SK-N-SH (cell line): ENCODE measurements around the gene CD109. TPM values are rescaled to one million over a fixed set of nuclear protein-coding genes. Genes with fewer than 3 reads are reported as not detected.

Experiments
- CTCF ChIA-PET: fragments of 300-600, 350-600 bp; formaldehyde crosslinking; extraction: SDS; loops from one replicate; lab custom pipeline; 2021; lab: Yijun Ruan, JAX
- POLR2A ChIA-PET: fragments of 350-600 bp; sonication (Branson Sonifier 250); formaldehyde crosslinking; extraction: SDS; loops from one replicate; lab custom pipeline; 2020; ENCODE audit warnings: antibody characterized with exemption, inconsistent platforms; lab: Yijun Ruan, JAX
- DNase-seq: peaks from one replicate; pipeline ENCODE4 v3.0.0; 2012
- H2AFZ ChIP-seq: fragments of 200-600 bp; sonication (generic); 2 replicates; pipeline ENCODE4 v1.8.1; 2016; ENCODE audit warnings: antibody characterized with exemption, mild to moderate bottlenecking, low read depth
- H3F3A ChIP-seq: fragments of 200-600 bp; sonication (generic); replicated peaks from 2 replicates; pipeline ENCODE3; 2016; ENCODE audit warnings: antibody characterized with exemption, mild to moderate bottlenecking; ENCODE audit not compliant: insufficient read depth
- H3K27ac ChIP-seq, 2 experiments: fragments of 200-500 bp in 1 of 2; fragments of 200-600 bp in 1 of 2; sonication (Bioruptor generic) in 1 of 2; sonication (generic), shearing (Covaris generic) in 1 of 2; 2 replicates each; pipeline versions ENCODE4 v1.5.1 to v1.6.1; 2014 to 2016; ENCODE audit warnings: low read depth in 2 of 2, inconsistent platforms in 1 of 2, low read length in 1 of 2, mild to moderate bottlenecking in 1 of 2, mixed read lengths in 1 of 2
- H3K27me3 ChIP-seq: fragments of 200-600 bp; sonication (generic), shearing (Covaris generic); 2 replicates; pipeline ENCODE4 v1.6.1; 2016; ENCODE audit warnings: mixed run types; ENCODE audit not compliant: insufficient read depth
- H3K36me3 ChIP-seq, 2 experiments: fragments of 200-500 bp in 1 of 2; fragments of 200-600 bp in 1 of 2; sonication (Bioruptor generic) in 1 of 2; sonication (generic) in 1 of 2; replicated peaks in 1 of 2; 2 replicates each; pipeline versions ENCODE3 to v1.5.1; 2014 to 2016; ENCODE audit warnings: low read length in 1 of 2, mild to moderate bottlenecking in 1 of 2; ENCODE audit not compliant: insufficient read depth in 2 of 2, control insufficient read depth in 1 of 2
- H3K4me1 ChIP-seq, 2 experiments: fragments of 200-500 bp in 1 of 2; fragments of 200-600 bp in 1 of 2; sonication (Bioruptor generic) in 1 of 2; sonication (generic), shearing (Covaris generic) in 1 of 2; 2 replicates each; pipeline versions ENCODE4 v1.5.1 to v1.6.1; 2014 to 2016; ENCODE audit warnings: low read depth in 1 of 2, low read length in 1 of 2, mixed run types in 1 of 2; ENCODE audit not compliant: insufficient read depth in 2 of 2, control insufficient read depth in 1 of 2
- H3K4me2 ChIP-seq: fragments of 200-600 bp; sonication (generic), shearing (Covaris generic); 2 replicates; pipeline ENCODE4 v1.6.1; 2017; ENCODE audit warnings: mixed run types
- H3K4me3 ChIP-seq, 2 experiments: fragments of 200-500 bp in 1 of 2; fragments of 200-600 bp in 1 of 2; sonication (Bioruptor generic) in 1 of 2; sonication (generic), shearing (Covaris generic) in 1 of 2; 2 replicates each; pipeline versions ENCODE4 v1.5.1 to v1.8.1; 2014 to 2016; ENCODE audit warnings: low read depth in 2 of 2, inconsistent platforms in 1 of 2, low read length in 1 of 2, mild to moderate bottlenecking in 1 of 2, mixed read lengths in 1 of 2, moderate library complexity in 1 of 2
- H3K79me2 ChIP-seq: fragments of 200-600 bp; sonication (generic); 2 replicates; pipeline ENCODE4 v1.8.1; 2017; ENCODE audit warnings: mild to moderate bottlenecking; ENCODE audit not compliant: insufficient read depth
- H3K9ac ChIP-seq: fragments of 200-600 bp; sonication (generic); 2 replicates; pipeline ENCODE4 v1.6.1; 2017; ENCODE audit warnings: mixed run types
- H3K9me2 ChIP-seq: fragments of 200-600 bp; sonication (generic); 2 replicates; pipeline ENCODE4 v1.6.1; 2017; ENCODE audit warnings: mixed run types
- H3K9me3 ChIP-seq: fragments of 200-600 bp; sonication (generic); 2 replicates; pipeline ENCODE4 v1.6.1; 2017; ENCODE audit warnings: mixed run types, mild to moderate bottlenecking, moderate library complexity
- H4K20me1 ChIP-seq: fragments of 200-600 bp; sonication (generic); 2 replicates; pipeline ENCODE4 v1.6.1; 2017; ENCODE audit warnings: mild to moderate bottlenecking, mixed run types; ENCODE audit not compliant: insufficient read depth
- EP300 ChIP-seq, 2 experiments: IDR thresholded peaks; 2 replicates each; pipeline versions ENCODE4 v1.4.0 to v1.6.1; 2012; ENCODE audit warnings: borderline replicate concordance in 1 of 2, low read depth in 1 of 2, low read length in 1 of 2
- EZH2phosphoT487 ChIP-seq: fragments of 200-600 bp; sonication (generic); IDR thresholded peaks from 2 replicates; pipeline ENCODE4 v1.6.1; 2017; ENCODE audit warnings: low read depth, mixed run types, mild to moderate bottlenecking, antibody characterized with exemption, moderate library complexity, borderline replicate concordance
- FOSL2 ChIP-seq: IDR thresholded peaks from 2 replicates; pipeline ENCODE4 v1.4.0; 2012; ENCODE audit warnings: low read depth, mild to moderate bottlenecking, moderate library complexity, borderline replicate concordance
- GABPA ChIP-seq: IDR thresholded peaks from 2 replicates; pipeline ENCODE4 v1.4.0; 2012; ENCODE audit warnings: low read depth, mild to moderate bottlenecking
- IRF3 ChIP-seq: fragments of 150-350 bp; IDR thresholded peaks from 2 replicates; pipeline ENCODE4 v1.6.1; 2016; ENCODE audit warnings: mild to moderate bottlenecking, low read depth, low read length
- JUND ChIP-seq: IDR thresholded peaks from 2 replicates; pipeline ENCODE4 v1.4.0; 2012
- MEF2A ChIP-seq: IDR thresholded peaks from 2 replicates; pipeline ENCODE4 v1.4.0; 2012; ENCODE audit warnings: low read depth, borderline replicate concordance
- RAD21 ChIP-seq: IDR thresholded peaks from 2 replicates; pipeline ENCODE4 v1.6.1; 2012; ENCODE audit warnings: mild to moderate bottlenecking, low read length
- RCOR1 ChIP-seq: fragments of 150-350 bp; IDR thresholded peaks from 2 replicates; pipeline ENCODE4 v1.6.1; 2017; ENCODE audit warnings: antibody characterized with exemption, low read length
- REST ChIP-seq: IDR thresholded peaks from 2 replicates; pipeline ENCODE4 v1.6.1; 2012; ENCODE audit warnings: mild to moderate bottlenecking, low read depth, low read length, moderate library complexity
- RFX5 ChIP-seq: IDR thresholded peaks from 2 replicates; pipeline ENCODE4 v1.6.1; 2012; ENCODE audit warnings: mild to moderate bottlenecking, improper control_type of control experiment, low read length
- TCF12 ChIP-seq: IDR thresholded peaks from 2 replicates; pipeline ENCODE4 v1.4.0; 2012
- WGBS: methylation state at CpG from one replicate; pipeline ENCODE4 v1.1.6; 2017; ENCODE audit warnings: low lambda C conversion rate; 5-methylcytosine and 5-hydroxymethylcytosine counted together
- polyA plus RNA-seq, 3 experiments: library from polyadenylated mRNA; depleted of rRNA; stranded (reverse); fragments of >200 nt; gene quantifications; 2 replicates each; pipeline ENCODE4 v1.2.3, GENCODE V29; 2012
- TF ChIP-seq, protein P1 (sequence below): IDR thresholded peaks from 2 replicates; pipeline ENCODE4 v1.4.0; 2012; ENCODE audit warnings: low read depth, borderline replicate concordance
- TF ChIP-seq, protein P2 (sequence below): IDR thresholded peaks from 2 replicates; pipeline ENCODE4; 2012

The CD109 gene
- polyA plus RNA-seq, 1 of the 3 experiments (the other 2 are of a cell fraction), result 19.7 TPM

DNA sequence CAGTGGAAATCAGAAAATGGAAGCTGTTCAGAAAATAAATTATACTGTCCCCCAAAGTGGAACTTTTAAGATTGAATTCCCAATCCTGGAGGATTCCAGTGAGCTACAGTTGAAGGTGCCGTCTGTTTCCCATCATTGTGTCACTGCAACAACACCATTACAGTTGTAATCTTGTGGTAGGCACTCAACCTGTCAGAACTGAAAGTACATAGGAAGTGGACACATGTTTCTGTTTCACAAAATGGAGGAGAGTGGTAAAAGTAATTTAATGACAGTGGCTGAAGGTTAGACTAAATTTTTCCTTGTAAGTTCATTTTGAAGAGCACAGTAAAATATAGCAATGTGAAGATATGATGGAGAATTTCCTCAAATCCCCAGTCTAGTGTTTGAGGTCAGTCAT, 70.0 kb downstream of the CD109 start:
- POLR2A ChIA-PET, result no interaction called here
- CTCF ChIA-PET, result interaction anchor here (1.7 kb wide), 1 partner anchor 18 kb away, joined by 3 read pairs; no protein-coding TSS in a partner anchor
- DNase-seq, result no peak

GRCh38 chr6:73768558-73768957, 72.6 kb downstream of the CD109 start:
- Histone ChIP-seq H3F3A (peaks cover 14% of the 10 kb centered on the region), H3K79me2 (no peaks in the 10 kb centered on the region), H3K4me2 (no peak overlapping the region), H2AFZ (no peak overlapping the region), H3K9ac (no peak overlapping the region), H3K9me3 (peaks cover 5% of the 10 kb centered on the region; the same call in 1 of the 2 replicates), H3K4me3 (no peak overlapping the region), H3K27me3 (no peaks in the 10 kb centered on the region), H3K9me2 (no peaks in the 10 kb centered on the region), H3K36me3 (peaks cover 24 to 72% of the 10 kb centered on the region in 2 experiments), H3K4me1 (no peaks in the 10 kb centered on the region), H4K20me1 (no peaks in the 10 kb centered on the region), H3K27ac (no peak overlapping the region)
- no peak for DNase-seq
- POLR2A ChIA-PET, result no interaction called here
- CTCF ChIA-PET, result interaction anchor here (1.0 kb wide), 1 partner anchor 35 kb away, joined by 3 read pairs; no protein-coding TSS in a partner anchor
- TF ChIP-seq RCOR1 (no peak), REST (no peak), RAD21 (no peak), MEF2A (no peak)
- WGBS, result 85% methylated on average over 1 of the region's 1 CpG

More for the DNA sequence above, 70.0 kb downstream of the CD109 start:
- 45% methylated on average over 1 of the region's 1 CpG for WGBS
- Histone ChIP-seq H3K27me3 (no peaks in the 10 kb centered on the region), H4K20me1 (no peaks in the 10 kb centered on the region)
- no peak for TF ChIP-seq EZH2phosphoT487
- TF ChIP-seq, all 33 proteins: peak for 0
- H3K27ac ChIP-seq, result no peak overlapping the region
- H3K36me3 ChIP-seq, result peaks cover 22 to 60% of the 10 kb centered on the region in 2 experiments
- no peaks in the 10 kb centered on the region for H3K4me1 ChIP-seq
- no peak overlapping the region for H3K9ac ChIP-seq
- no peaks in the 10 kb centered on the region for H3K9me3 ChIP-seq
- no peaks in the 10 kb centered on the region for H3K79me2 ChIP-seq
- peaks cover 5% of the 10 kb centered on the region for H3F3A ChIP-seq
- H3K9me2 ChIP-seq, result no peaks in the 10 kb centered on the region
- no peak overlapping the region for H2AFZ ChIP-seq
- H3K4me3 ChIP-seq, result no peak overlapping the region
- H3K4me2 ChIP-seq, result no peak overlapping the region

- no peaks in the 10 kb centered on the region for H3K4me1 ChIP-seq
- H3K4me3 ChIP-seq, result no peak overlapping the region
- no peaks in the 10 kb centered on the region for H3K27me3 ChIP-seq
- WGBS, result 18% methylated on average over 1 of the region's 1 CpG
- no peaks in the 10 kb centered on the region for H3K79me2 ChIP-seq
- no peaks in the 10 kb centered on the region for H3K9me2 ChIP-seq
- ChIA-PET CTCF (interaction anchor here (1.8 kb wide), 1 partner anchor 1439 kb away, joined by 5 read pairs; no protein-coding TSS in a partner anchor), POLR2A (no interaction called here)
- H3K4me2 ChIP-seq, result no peak overlapping the region
- peaks cover 6% of the 10 kb centered on the region; the same call in 1 of the 2 replicates for H3K9me3 ChIP-seq
- no peak overlapping the region for H2AFZ ChIP-seq
- peaks cover 28% of the 10 kb centered on the region for H3F3A ChIP-seq
- no peak for DNase-seq
- no peak overlapping the region for H3K9ac ChIP-seq
- no peak overlapping the region for H3K27ac ChIP-seq
- peaks cover 24 to 69% of the 10 kb centered on the region in 2 experiments for H3K36me3 ChIP-seq
- H4K20me1 ChIP-seq, result no peaks in the 10 kb centered on the region
- TF ChIP-seq MEF2A (no peak), GABPA (no peak), FOSL2 (no peak), EP300 (IDR thresholded peaks at IDR 0.05; ENCODE audit: borderline replicate concordance in 1 of 2, low read depth in 1 of 2, low read length in 1 of 2) (no peak), JUND (no peak), IRF3 (no peak), TCF12 (no peak), RFX5 (no peak)
- TF ChIP-seq, protein P1, sequence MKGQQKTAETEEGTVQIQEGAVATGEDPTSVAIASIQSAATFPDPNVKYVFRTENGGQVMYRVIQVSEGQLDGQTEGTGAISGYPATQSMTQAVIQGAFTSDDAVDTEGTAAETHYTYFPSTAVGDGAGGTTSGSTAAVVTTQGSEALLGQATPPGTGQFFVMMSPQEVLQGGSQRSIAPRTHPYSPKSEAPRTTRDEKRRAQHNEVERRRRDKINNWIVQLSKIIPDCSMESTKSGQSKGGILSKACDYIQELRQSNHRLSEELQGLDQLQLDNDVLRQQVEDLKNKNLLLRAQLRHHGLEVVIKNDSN, result no peak
- TF ChIP-seq, protein P2, sequence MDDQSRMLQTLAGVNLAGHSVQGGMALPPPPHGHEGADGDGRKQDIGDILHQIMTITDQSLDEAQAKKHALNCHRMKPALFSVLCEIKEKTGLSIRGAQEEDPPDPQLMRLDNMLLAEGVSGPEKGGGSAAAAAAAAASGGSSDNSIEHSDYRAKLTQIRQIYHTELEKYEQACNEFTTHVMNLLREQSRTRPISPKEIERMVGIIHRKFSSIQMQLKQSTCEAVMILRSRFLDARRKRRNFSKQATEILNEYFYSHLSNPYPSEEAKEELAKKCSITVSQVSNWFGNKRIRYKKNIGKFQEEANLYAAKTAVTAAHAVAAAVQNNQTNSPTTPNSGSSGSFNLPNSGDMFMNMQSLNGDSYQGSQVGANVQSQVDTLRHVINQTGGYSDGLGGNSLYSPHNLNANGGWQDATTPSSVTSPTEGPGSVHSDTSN, result no peak
Measured at GRCh38 chr6:73769976-73770375, 74.0 kb downstream of the CD109 start.
